Common myeloid progenitor, CD34-positive (primary cell): ENCODE measurements around the gene HS6ST1.

Experiments used
- CTCF ChIA-PET: fragments of 350-600 bp; sonication (Branson Sonifier 250); formaldehyde crosslinking; loops from one replicate; lab custom pipeline; 2021; ENCODE audit warnings: antibody characterized with exemption; lab: Charles Lee
- POLR2A ChIA-PET: fragments of 350-600 bp; sonication (Branson Sonifier 250); formaldehyde crosslinking; loops from one replicate; lab custom pipeline; 2021; ENCODE audit warnings: antibody characterized with exemption; lab: Charles Lee
- DNase-seq, 3 donors: peaks; one replicate each; pipeline versions ENCODE4 v3.0.0 to v3.0.0-alpha.2; 2013
- H3K27ac ChIP-seq, 2 experiments: 1 replicate in 1 of 2; 2 replicates in 1 of 2; pipeline ENCODE4 v1.7.0; 2013; ENCODE audit warnings: inconsistent platforms in 2 of 2, low read length in 2 of 2, mild to moderate bottlenecking in 2 of 2, low read depth in 1 of 2, moderate library complexity in 1 of 2; ENCODE audit not compliant: severe bottlenecking in 2 of 2, insufficient read depth in 1 of 2, poor library complexity in 1 of 2
- H3K27me3 ChIP-seq, 5 experiments: replicated peaks in 2 of 5; 1 replicate in 3 of 5; 2 replicates in 2 of 5; pipeline versions ENCODE4 v1.6.1 to v1.7.0; 2013; ENCODE audit warnings: low read length in 4 of 5, mild to moderate bottlenecking in 2 of 5, moderate library complexity in 2 of 5, inconsistent platforms in 1 of 5; ENCODE audit not compliant: insufficient read depth in 5 of 5, control insufficient read depth in 4 of 5
- H3K36me3 ChIP-seq, 4 experiments: 1 replicate in 2 of 4; 2 replicates in 2 of 4; pipeline versions ENCODE4 v1.6.1 to v1.7.0; 2013; ENCODE audit warnings: low read length in 3 of 4, control low read depth in 1 of 4, mild to moderate bottlenecking in 1 of 4; ENCODE audit not compliant: control insufficient read depth in 4 of 4, insufficient read depth in 4 of 4
- H3K4me1 ChIP-seq, 4 experiments: 1 replicate in 3 of 4; 2 replicates in 1 of 4; pipeline versions ENCODE4 v1.6.1 to v1.7.1; 2013; ENCODE audit warnings: low read length in 3 of 4, mild to moderate bottlenecking in 3 of 4, control low read depth in 1 of 4, inconsistent platforms in 1 of 4, moderate library complexity in 1 of 4; ENCODE audit not compliant: control insufficient read depth in 4 of 4, insufficient read depth in 4 of 4; ENCODE audit errors: control extremely low read depth in 1 of 4
- H3K4me3 ChIP-seq, 7 experiments: 1 replicate in 4 of 7; 2 replicates in 3 of 7; pipeline versions ENCODE4 v1.5.1 to v1.7.0; 2013; ENCODE audit warnings: mild to moderate bottlenecking in 7 of 7, low read length in 6 of 7, moderate library complexity in 6 of 7, inconsistent platforms in 2 of 7, low read depth in 2 of 7, control low read depth in 1 of 7; ENCODE audit not compliant: insufficient read depth in 4 of 7, control insufficient read depth in 1 of 7; ENCODE audit errors: extremely low read depth in 1 of 7
- H3K9me3 ChIP-seq, 5 experiments: 1 replicate in 4 of 5; 2 replicates in 1 of 5; pipeline versions ENCODE4 v1.6.1 to v1.7.1; 2013; ENCODE audit warnings: low read length in 4 of 5, mild to moderate bottlenecking in 2 of 5, inconsistent platforms in 1 of 5, low read depth in 1 of 5, moderate library complexity in 1 of 5; ENCODE audit not compliant: control insufficient read depth in 4 of 5, insufficient read depth in 2 of 5; ENCODE audit errors: control extremely low read depth in 1 of 5
- WGBS: methylation state at CpG from one replicate; pipeline ENCODE4 v1.1.5; 2013; ENCODE audit not compliant: insufficient coverage; 5-methylcytosine and 5-hydroxymethylcytosine counted together

Gene HS6ST1

GRCh38 chr2:128290356-128290755 is 28.3 kb downstream of the HS6ST1 start:
- ChIA-PET CTCF (no interaction called here), POLR2A (interaction anchor here (0.6 kb wide), 1 partner anchor 11 kb away, joined by 3 read pairs; no protein-coding TSS in a partner anchor)
- no peak overlapping the region for H3K27ac ChIP-seq
- H3K4me1 ChIP-seq, result peaks cover 0 to 18% (median 10%) of the 10 kb centered on the region in 4 experiments
- H3K9me3 ChIP-seq, result no peaks in the 10 kb centered on the region
- no peak for DNase-seq
- H3K36me3 ChIP-seq, result peaks cover 2 to 72% (median 19%) of the 10 kb centered on the region in 4 experiments
- no peaks in the 10 kb centered on the region for H3K27me3 ChIP-seq
- no peak overlapping the region for H3K4me3 ChIP-seq
- WGBS, result 100% methylated on average over 2 of the region's 3 CpGs

DNA sequence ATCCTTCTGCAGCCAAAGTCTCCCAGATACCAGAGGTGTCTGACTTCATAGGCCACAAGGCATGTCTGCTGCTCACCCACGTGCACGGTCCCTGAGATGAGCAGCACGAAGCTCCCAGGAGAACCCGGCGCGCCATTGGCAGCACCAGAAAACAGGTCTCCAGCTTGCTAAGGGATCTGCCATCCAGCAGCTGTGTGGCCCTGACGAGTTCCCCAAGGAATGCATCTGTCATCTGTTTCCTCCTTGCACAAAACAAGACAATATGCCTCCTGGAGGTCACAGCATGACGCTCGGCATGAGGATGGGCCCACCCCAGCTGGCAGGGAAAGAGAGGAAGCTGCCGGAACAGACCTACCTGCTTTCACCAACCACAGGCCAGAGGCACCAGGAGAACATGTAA is 29.2 kb downstream of the HS6ST1 start:
- 89% methylated on average over 8 of the region's 10 CpGs for WGBS
- no peak overlapping the region for H3K27ac ChIP-seq
- peaks cover 0 to 13% (median 10%) of the 10 kb centered on the region in 4 experiments for H3K4me1 ChIP-seq
- CTCF ChIA-PET, result no interaction called here
- peak in 2 of 3 donors; percentile 15 to 20 for DNase-seq
- no peaks in the 10 kb centered on the region for H3K9me3 ChIP-seq
- POLR2A ChIA-PET, result no interaction called here
- H3K36me3 ChIP-seq, result peaks cover 2 to 71% (median 18%) of the 10 kb centered on the region in 4 experiments
- H3K27me3 ChIP-seq, result no peaks in the 10 kb centered on the region
- no peak overlapping the region for H3K4me3 ChIP-seq

- DNase-seq, result no peak
- ChIA-PET CTCF (interaction anchor here (0.9 kb wide), 2 partner anchors 29 to 56 kb away, joined by 3 read pairs; no protein-coding TSS in a partner anchor), POLR2A (no interaction called here)
- Histone ChIP-seq H3K27ac (no peak overlapping the region), H3K4me3 (no peak overlapping the region), H3K4me1 (peaks cover 0 to 18% (median 16%) of the 10 kb centered on the region in 4 experiments), H3K27me3 (no peaks in the 10 kb centered on the region), H3K9me3 (no peaks in the 10 kb centered on the region), H3K36me3 (peaks cover 2 to 65% (median 18%) of the 10 kb centered on the region in 4 experiments)
- 98% methylated on average over 6 of the region's 9 CpGs for WGBS
Observed at GRCh38 chr2:128288781-128289180, 29.9 kb downstream of the HS6ST1 start.

- Histone ChIP-seq H3K27me3 (no peaks in the 10 kb centered on the region), H3K4me1 (peaks cover 0 to 25% (median 23%) of the 10 kb centered on the region in 4 experiments), H3K27ac (no peak overlapping the region), H3K36me3 (peaks cover 2 to 69% (median 18%) of the 10 kb centered on the region in 4 experiments), H3K9me3 (no peaks in the 10 kb centered on the region), H3K4me3 (no peak overlapping the region)
- 92% methylated on average over 22 of the region's 23 CpGs for WGBS
- CTCF ChIA-PET, result interaction anchor here (0.9 kb wide), 2 partner anchors 29 to 55 kb away, joined by 3 read pairs; no protein-coding TSS in a partner anchor
- POLR2A ChIA-PET, result no interaction called here
- DNase-seq, result no peak
Observed at GRCh38 chr2:128287780-128288735, 30.6 kb downstream of the HS6ST1 start.

DNA sequence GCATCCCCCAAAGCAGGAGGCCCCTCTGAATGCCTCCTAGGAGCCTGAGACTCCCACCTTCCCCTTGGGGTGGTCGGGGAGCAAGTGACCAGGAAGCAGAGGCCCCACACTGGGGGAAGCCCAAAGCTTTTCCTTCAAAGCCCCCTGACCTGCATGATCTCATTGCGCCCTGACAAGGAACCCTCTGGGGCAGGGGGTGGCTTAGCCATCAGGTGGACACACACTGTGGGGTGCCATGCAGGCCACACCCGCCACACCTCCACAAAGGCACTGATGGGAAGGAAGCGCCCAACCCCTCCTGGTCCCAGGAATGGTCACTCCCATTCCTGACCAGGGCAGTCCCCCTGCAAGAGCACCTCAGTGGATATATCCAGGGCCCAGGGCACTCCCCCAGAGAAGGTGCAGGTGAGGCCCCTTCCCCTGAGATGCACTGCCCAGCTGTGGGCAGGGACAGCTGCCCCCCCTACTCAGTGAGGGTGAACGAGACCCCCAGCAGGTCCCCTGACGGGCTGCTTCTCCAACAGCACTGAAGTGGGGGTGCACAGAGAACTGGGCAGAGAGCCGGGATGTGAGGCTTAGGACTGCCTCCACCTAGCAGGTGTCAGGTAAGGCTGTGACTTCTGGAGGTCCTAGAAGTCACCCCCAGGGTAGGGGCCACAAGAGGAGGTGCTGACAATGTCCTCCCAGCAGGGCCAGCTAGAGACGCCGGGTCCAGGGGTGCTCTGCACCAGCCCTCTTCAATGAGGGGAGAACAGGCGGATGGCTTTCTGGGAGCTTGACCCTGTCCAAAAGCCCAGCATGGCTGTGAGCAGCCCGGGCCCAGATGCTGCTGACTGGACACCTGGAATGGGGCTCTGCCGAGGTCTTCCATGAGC is 31.5 kb downstream of the HS6ST1 start:
- peaks cover 2 to 74% (median 18%) of the 10 kb centered on the region in 4 experiments for H3K36me3 ChIP-seq
- ChIA-PET CTCF (interaction anchor here (0.6 kb wide), 1 partner anchor 9 kb away, joined by 3 read pairs; no protein-coding TSS in a partner anchor), POLR2A (no interaction called here)
- no peak overlapping the region for H3K27ac ChIP-seq
- H3K4me3 ChIP-seq, result no peak overlapping the region
- no peaks in the 10 kb centered on the region for H3K27me3 ChIP-seq
- DNase-seq, result no peak
- no peaks in the 10 kb centered on the region for H3K9me3 ChIP-seq
- peaks cover 0 to 32% (median 31%) of the 10 kb centered on the region in 4 experiments for H3K4me1 ChIP-seq
- 98% methylated on average over 9 of the region's 12 CpGs for WGBS

GRCh38 chr2:128286011-128286721 is 32.5 kb downstream of the HS6ST1 start:
- ChIA-PET POLR2A (no interaction called here), CTCF (interaction anchor here (0.7 kb wide), 1 partner anchor 10 kb away, joined by 3 read pairs; no protein-coding TSS in a partner anchor)
- peaks cover 2 to 79% (median 18%) of the 10 kb centered on the region in 4 experiments for H3K36me3 ChIP-seq
- H3K9me3 ChIP-seq, result no peaks in the 10 kb centered on the region
- H3K27me3 ChIP-seq, result no peaks in the 10 kb centered on the region
- no peak for DNase-seq
- H3K4me3 ChIP-seq, result no peak overlapping the region
- no peak overlapping the region for H3K27ac ChIP-seq
- H3K4me1 ChIP-seq, result peaks cover 3 to 42% (median 38%) of the 10 kb centered on the region in 4 experiments
- WGBS, result 95% methylated on average over 12 of the region's 13 CpGs
